K562 (cell line): ENCODE results near the gene ZNF429. TPM values are rescaled to one million over a fixed set of nuclear protein-coding genes. Genes with fewer than 3 reads are reported as not detected.

Experiments used
- ATAC-seq: fragments of 200-7000 bp; cut with Tn5 transposase; 3 replicates; pipeline ENCODE4 v1.9.1; 2020; ENCODE audit warnings: moderate library complexity
- BruUV-seq: library from RNA; stranded (reverse); fragments of 400-500 nt; replicated peaks from 2 replicates; lab custom pipeline; 2021; lab: Mats Ljungman, UMichigan
- CTCF ChIA-PET: fragments of 300-600 bp; formaldehyde crosslinking; extraction: SDS; loops from one replicate; lab custom pipeline; 2021; ENCODE audit warnings: low intra/inter-chr PET ratio; lab: Yijun Ruan, JAX
- POLR2A ChIA-PET: fragments of 300-600, 350-650 bp; sonication (Branson Sonifier 250); formaldehyde crosslinking; extraction: SDS; loops from one replicate; lab custom pipeline; 2021; ENCODE audit warnings: antibody characterized with exemption, inconsistent platforms; lab: Yijun Ruan, JAX
- DNase-seq, 4 experiments: peaks; one replicate each; pipeline versions ENCODE4 v3.0.0 to v3.0.0-alpha.2; 2011 to 2018; ENCODE audit warnings: low spot score in 3 of 4, mixed read lengths in 3 of 4; ENCODE audit errors: extremely low read depth in 1 of 4
- FAIRE-seq: peaks from 2 replicates; lab custom pipeline; 2011; peaks lifted over from hg19 to GRCh38; lab: Jason Lieb, UNC
- H2AFZ ChIP-seq: 2 replicates; pipeline ENCODE4 v1.6.0; 2011; ENCODE audit warnings: low read depth, low read length, control low read depth, inconsistent platforms
- H3K27ac ChIP-seq: fragments of 200-600 bp; 3 replicates; pipeline ENCODE4 v1.8.0; 2011; ENCODE audit warnings: low read depth, mild to moderate bottlenecking, control low read depth, inconsistent platforms, low read length, moderate library complexity, mixed read lengths; ENCODE audit errors: extremely low read depth
- H3K27me3 ChIP-seq, 2 experiments: fragments of 300-600 bp in 1 of 2; 2 replicates in 1 of 2; 3 replicates in 1 of 2; pipeline versions ENCODE4 v1.6.0 to v1.8.0; 2011; ENCODE audit warnings: inconsistent platforms in 2 of 2, low read length in 2 of 2, mild to moderate bottlenecking in 1 of 2, mixed read lengths in 1 of 2, moderate library complexity in 1 of 2; ENCODE audit not compliant: control insufficient read depth in 2 of 2, insufficient read depth in 2 of 2
- H3K36me3 ChIP-seq: fragments of 300-600 bp; 3 replicates; pipeline ENCODE4 v1.8.0; 2011; ENCODE audit warnings: mild to moderate bottlenecking, low read length, inconsistent platforms; ENCODE audit not compliant: control insufficient read depth, insufficient read depth
- H3K4me1 ChIP-seq, 2 experiments: fragments of 200-600 bp in 1 of 2; replicated peaks in 1 of 2; 2 replicates in 1 of 2; 3 replicates in 1 of 2; pipeline versions ENCODE4 v1.5.1 to v1.8.0; 2011; ENCODE audit warnings: inconsistent platforms in 2 of 2, low read length in 2 of 2, mild to moderate bottlenecking in 1 of 2, mixed read lengths in 1 of 2, moderate library complexity in 1 of 2; ENCODE audit not compliant: control insufficient read depth in 2 of 2, insufficient read depth in 2 of 2
- H3K4me2 ChIP-seq: 2 replicates; pipeline ENCODE4 v1.6.1; 2011; ENCODE audit warnings: low read length, control low read depth, inconsistent platforms, mixed read lengths; ENCODE audit not compliant: insufficient read depth
- H3K4me3 ChIP-seq: fragments of 200-600 bp; sonication (generic), shearing (Covaris generic); 2 replicates; pipeline ENCODE4 v1.5.1; 2016; ENCODE audit warnings: control low read depth, inconsistent platforms
- H3K79me2 ChIP-seq: fragments of 200-600 bp; 3 replicates; pipeline ENCODE4 v1.8.0; 2011; ENCODE audit warnings: low read length, inconsistent platforms; ENCODE audit not compliant: control insufficient read depth, insufficient read depth
- H3K9ac ChIP-seq, 2 experiments: 2 replicates each; pipeline versions ENCODE4 v1.6.0 to v1.6.1; 2011; ENCODE audit warnings: low read depth in 2 of 2, low read length in 2 of 2, control low read depth in 1 of 2, inconsistent platforms in 1 of 2, mild to moderate bottlenecking in 1 of 2, mixed read lengths in 1 of 2; ENCODE audit not compliant: insufficient read depth in 1 of 2
- H3K9me1 ChIP-seq: one replicate; pipeline ENCODE4 v1.6.0; 2011; ENCODE audit warnings: inconsistent platforms, mild to moderate bottlenecking, low read length, moderate library complexity; ENCODE audit not compliant: control insufficient read depth, insufficient read depth
- H3K9me3 ChIP-seq: replicated peaks from 2 replicates; pipeline ENCODE4 v1.5.1; 2011; ENCODE audit warnings: low read depth, low read length, inconsistent platforms; ENCODE audit not compliant: control insufficient read depth, insufficient read depth
- H4K20me1 ChIP-seq: replicated peaks from 2 replicates; pipeline ENCODE4 v1.6.1; 2011; ENCODE audit warnings: low read length, inconsistent platforms, mixed read lengths; ENCODE audit not compliant: control insufficient read depth, insufficient read depth
- ARID1B ChIP-seq: fragments of 450-650 bp; IDR thresholded peaks from 2 replicates; pipeline ENCODE4 v1.6.1; 2016; ENCODE audit warnings: antibody characterized with exemption, mild to moderate bottlenecking, inconsistent platforms
- ZNF175 ChIP-seq: fragments of 200-800 bp; sonication (Bioruptor generic); IDR thresholded peaks from 2 replicates; pipeline ENCODE4 v1.6.1; 2016; ENCODE audit warnings: low read depth, mild to moderate bottlenecking, missing genetic modification characterization, missing compliant biosample characterization
- WGBS: fragments of 100-300 bp; shearing (Covaris generic); methylation state at CpG from one replicate; pipeline ENCODE4 v1.1.6; 2016; ENCODE audit warnings: low coverage, mixed read lengths; ENCODE audit not compliant: insufficient coverage; ENCODE audit errors: missing lambda C conversion rate; 5-methylcytosine and 5-hydroxymethylcytosine counted together
- in situ Hi-C: fragments of 300-500 bp; cut with MboI; formaldehyde crosslinking; loops from 4 replicates; pipeline ENCODE4 v1.15.0; 2018; ENCODE audit warnings: inconsistent platforms, mixed read lengths
- intact Hi-C: fragments of 100-400 bp; cut with micrococcal nuclease; formaldehyde crosslinking; loops from 2 replicates; pipeline ENCODE4 v1.14.2; 2022
- polyA plus RNA-seq, 8 experiments: library from polyadenylated mRNA; depleted of rRNA in 4 of 8; stranded (reverse) in 5 of 8; unstranded in 3 of 8; fragments of >200 nt; fragmentation: Nextera tagmentation in 2 of 8; fragmentation: Illumina TruSeq in 1 of 8; extraction: Ambion mirVana in 2 of 8; extraction: Trizol in 1 of 8; gene quantifications; 2 replicates each; pipeline versions ENCODE4 v1.2.1 to v1.2.3, GENCODE V29; 2011 to 2014; ENCODE audit warnings: inconsistent platforms in 1 of 8, missing spikeins in 1 of 8
- total RNA-seq, 7 experiments: library from RNA; depleted of rRNA in 6 of 7; stranded (reverse); fragments of >200 nt in 6 of 7; fragmentation: Illumina TruSeq in 2 of 7; extraction: Trizol in 2 of 7; gene quantifications; 2 replicates each; pipeline versions ENCODE4 v1.2.1 to v1.2.3, GENCODE V29; 2011 to 2021; ENCODE audit warnings: low replicate concordance in 1 of 7
- TF ChIP-seq, protein P1 (sequence below), 2 experiments: fragments of 450-650 bp; IDR thresholded peaks; 2 replicates each; pipeline ENCODE4 v1.6.1; 2016

ZNF429 gene
- total and polyA plus RNA-seq, 9 of the 15 experiments (the other 6 are each of a cell fraction or from before 2014, with no cell fraction given): 11.4 to 24.5 (median 16.3) TPM

DNA sequence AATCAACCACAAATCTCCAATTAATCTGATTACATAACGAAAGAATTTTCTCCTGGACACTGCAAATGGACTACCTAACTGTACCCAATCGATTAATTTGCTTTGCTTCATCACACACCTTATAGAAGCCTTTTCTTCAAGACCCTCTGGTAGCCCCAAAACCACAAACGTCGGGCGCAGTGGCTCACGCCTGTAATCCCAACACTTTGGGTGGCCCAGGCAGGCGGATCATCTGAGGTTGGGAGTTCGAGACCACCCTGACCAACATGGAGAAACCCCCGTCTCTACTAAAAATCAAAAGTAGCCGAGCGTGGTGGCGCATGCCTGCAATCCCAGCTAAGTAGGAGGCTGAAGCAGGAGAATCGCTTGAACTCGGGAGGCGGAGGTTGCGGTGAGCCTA is 42.9 kb upstream of the ZNF429 start:
- Histone ChIP-seq H3K36me3 (no peaks in the 10 kb centered on the region), H3K79me2 (peaks cover 47% of the 10 kb centered on the region), H3K9ac (peak overlapping the region; percentile 66 to 91), H3K27me3 (no peaks in the 10 kb centered on the region), H3K9me3 (peaks cover 2% of the 10 kb centered on the region), H3K27ac (peak overlapping the region; percentile 73), H4K20me1 (no peaks in the 10 kb centered on the region), H3K4me1 (peaks cover 8 to 14% of the 10 kb centered on the region in 2 experiments; a peak in 4 of 5 replicates), H3K4me2 (peak overlapping the region; percentile 60; the same call in 1 of the 2 replicates), H3K4me3 (peak overlapping the region; percentile 61), H2AFZ (no peak overlapping the region), H3K9me1 (no peaks in the 10 kb centered on the region)
- in situ Hi-C loops (no loop called here), intact Hi-C loops (loop anchor here (5.0 kb wide), 1 partner anchor 140 kb away; no protein-coding TSS in a partner anchor)
- FAIRE-seq (no peak), ATAC-seq (no peak), DNase-seq (no peak)
- TF ChIP-seq ARID1B (no peak), ZNF175 (CRISPR knock-in tag) (no peak)
- TF ChIP-seq, protein P1, sequence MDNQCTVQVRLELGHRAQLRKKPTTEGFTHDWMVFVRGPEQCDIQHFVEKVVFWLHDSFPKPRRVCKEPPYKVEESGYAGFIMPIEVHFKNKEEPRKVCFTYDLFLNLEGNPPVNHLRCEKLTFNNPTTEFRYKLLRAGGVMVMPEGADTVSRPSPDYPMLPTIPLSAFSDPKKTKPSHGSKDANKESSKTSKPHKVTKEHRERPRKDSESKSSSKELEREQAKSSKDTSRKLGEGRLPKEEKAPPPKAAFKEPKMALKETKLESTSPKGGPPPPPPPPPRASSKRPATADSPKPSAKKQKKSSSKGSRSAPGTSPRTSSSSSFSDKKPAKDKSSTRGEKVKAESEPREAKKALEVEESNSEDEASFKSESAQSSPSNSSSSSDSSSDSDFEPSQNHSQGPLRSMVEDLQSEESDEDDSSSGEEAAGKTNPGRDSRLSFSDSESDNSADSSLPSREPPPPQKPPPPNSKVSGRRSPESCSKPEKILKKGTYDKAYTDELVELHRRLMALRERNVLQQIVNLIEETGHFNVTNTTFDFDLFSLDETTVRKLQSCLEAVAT (IDR thresholded peaks at IDR 0.05): peak in 1 of 2 experiments; percentile 44; a peak in 1 of 4 replicates
- BruUV-seq: no TSS peak
- ChIA-PET CTCF (no interaction called here), POLR2A (interaction anchor here (1.0 kb wide), 1 partner anchor 12 kb away, joined by 4 read pairs; no protein-coding TSS in a partner anchor)
- 50% methylated on average over 11 of the region's 16 CpGs for WGBS
